Mucosa of descending colon (tissue), 3 donors: ENCODE results near the gene LGALS1. TPM values are rescaled to one million over a fixed set of nuclear protein-coding genes. Genes with fewer than 3 reads are reported as not detected.

Source experiments
- ATAC-seq: fragments of 200-7000 bp; cut with Tn5 transposase; one replicate; pipeline ENCODE4 v1.9.1; 2020; ENCODE audit warnings: mild to moderate bottlenecking, moderate library complexity
- DNase-seq, 3 donors: peaks; one replicate each; pipeline ENCODE4 v3.0.0-alpha.2; 2020
- H3K36me3 ChIP-seq: fragments of 200-600 bp; one replicate; pipeline ENCODE4 v1.8.0; 2021; ENCODE audit warnings: low read depth, mild to moderate bottlenecking
- H3K4me1 ChIP-seq: fragments of 200-600 bp; one replicate; pipeline ENCODE4 v1.8.0; 2021; ENCODE audit warnings: low read depth, mild to moderate bottlenecking
- H3K4me3 ChIP-seq: fragments of 200-600 bp; one replicate; pipeline ENCODE4 v1.8.0; 2021; ENCODE audit warnings: mild to moderate bottlenecking
- H3K9me3 ChIP-seq: fragments of 200-600 bp; one replicate; pipeline ENCODE4 v1.8.0; 2021; ENCODE audit warnings: mild to moderate bottlenecking
- intact Hi-C, 2 donors: fragments of 100-400 bp; cut with DNase I in 1 of 2; cut with micrococcal nuclease in 1 of 2; formaldehyde crosslinking; loops; one replicate each; pipeline versions ENCODE4 v1.11.0 to v1.11.1; 2022; cut with DNase I, micrococcal nuclease
- total RNA-seq, 3 donors: library from RNA; stranded (reverse); fragmentation: NEBNext Ultra II Directional in 2 of 3; extraction: Animal tissue kit (Norgen Biotek cat#: 25700) in 2 of 3; gene quantifications; one replicate each; pipeline versions ENCODE4 v1.2.1 to v1.2.4, GENCODE V29; 2021 to 2023
- TF ChIP-seq, protein P1 (sequence below): fragments of 200-600 bp; IDR thresholded peaks from one replicate; pipeline ENCODE4 v1.8.0; 2022; ENCODE audit warnings: antibody characterized with exemption, mild to moderate bottlenecking
- donor health status: DM: no; HTN: no; CAD: no; lungs with moderate emphysema.
- donor health status: DM: no; HTN: no; CAD: no.
- donor health status: DM: no; HTN: yes; CAD: no.

The LGALS1 gene
- total RNA-seq, 3 donors from 2014 or later = 54.6 to 376 (median 150) TPM

DNA sequence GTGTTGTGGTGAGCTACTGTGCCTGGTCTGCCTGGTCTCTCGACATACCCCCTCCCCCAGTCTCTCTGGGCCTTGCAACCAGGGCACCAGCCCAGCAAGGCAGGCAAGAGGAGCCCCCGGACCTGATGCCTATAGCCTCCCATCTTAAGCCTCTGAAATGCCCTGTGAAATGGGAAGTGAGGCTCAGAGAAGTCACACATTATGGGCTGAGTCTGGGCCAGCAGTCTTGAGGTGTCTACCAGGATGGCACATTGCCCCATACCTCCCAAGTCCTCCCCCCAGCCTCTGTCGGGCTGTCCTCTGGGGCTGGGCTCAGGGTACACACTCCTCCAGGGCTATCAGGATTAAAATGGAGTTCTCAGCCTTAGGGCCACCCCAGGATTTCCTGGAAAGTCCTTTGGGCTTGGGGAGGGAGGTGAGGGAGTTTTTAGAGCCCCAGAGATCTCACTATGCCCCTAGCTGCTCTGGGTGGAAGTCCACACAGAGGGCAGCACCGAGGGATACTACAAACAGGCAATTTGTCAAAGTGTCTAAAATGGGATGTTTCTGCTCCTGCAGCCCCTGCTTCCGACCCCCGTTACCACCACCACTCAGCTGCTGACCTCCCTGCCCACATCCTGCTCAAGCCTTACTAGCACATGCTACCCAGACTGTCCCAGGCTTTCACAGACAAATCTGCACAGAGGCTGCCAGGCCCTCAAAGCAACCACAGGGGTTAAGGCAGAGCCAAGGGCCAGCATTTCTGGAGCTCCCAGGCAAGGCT, 39.1 kb upstream of the LGALS1 start:
- DNase-seq (peak in 2 of 3 donors; percentile 62 to 80), ATAC-seq (no peak)
- no peaks in the 10 kb centered on the region for H3K9me3 ChIP-seq
- H3K4me1 ChIP-seq = peaks cover 67% of the 10 kb centered on the region
- intact Hi-C loops = no loop called here
- no peak overlapping the region for H3K4me3 ChIP-seq
- TF ChIP-seq, protein P1, sequence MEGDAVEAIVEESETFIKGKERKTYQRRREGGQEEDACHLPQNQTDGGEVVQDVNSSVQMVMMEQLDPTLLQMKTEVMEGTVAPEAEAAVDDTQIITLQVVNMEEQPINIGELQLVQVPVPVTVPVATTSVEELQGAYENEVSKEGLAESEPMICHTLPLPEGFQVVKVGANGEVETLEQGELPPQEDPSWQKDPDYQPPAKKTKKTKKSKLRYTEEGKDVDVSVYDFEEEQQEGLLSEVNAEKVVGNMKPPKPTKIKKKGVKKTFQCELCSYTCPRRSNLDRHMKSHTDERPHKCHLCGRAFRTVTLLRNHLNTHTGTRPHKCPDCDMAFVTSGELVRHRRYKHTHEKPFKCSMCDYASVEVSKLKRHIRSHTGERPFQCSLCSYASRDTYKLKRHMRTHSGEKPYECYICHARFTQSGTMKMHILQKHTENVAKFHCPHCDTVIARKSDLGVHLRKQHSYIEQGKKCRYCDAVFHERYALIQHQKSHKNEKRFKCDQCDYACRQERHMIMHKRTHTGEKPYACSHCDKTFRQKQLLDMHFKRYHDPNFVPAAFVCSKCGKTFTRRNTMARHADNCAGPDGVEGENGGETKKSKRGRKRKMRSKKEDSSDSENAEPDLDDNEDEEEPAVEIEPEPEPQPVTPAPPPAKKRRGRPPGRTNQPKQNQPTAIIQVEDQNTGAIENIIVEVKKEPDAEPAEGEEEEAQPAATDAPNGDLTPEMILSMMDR = no peak
- H3K36me3 ChIP-seq = no peaks in the 10 kb centered on the region

DNA sequence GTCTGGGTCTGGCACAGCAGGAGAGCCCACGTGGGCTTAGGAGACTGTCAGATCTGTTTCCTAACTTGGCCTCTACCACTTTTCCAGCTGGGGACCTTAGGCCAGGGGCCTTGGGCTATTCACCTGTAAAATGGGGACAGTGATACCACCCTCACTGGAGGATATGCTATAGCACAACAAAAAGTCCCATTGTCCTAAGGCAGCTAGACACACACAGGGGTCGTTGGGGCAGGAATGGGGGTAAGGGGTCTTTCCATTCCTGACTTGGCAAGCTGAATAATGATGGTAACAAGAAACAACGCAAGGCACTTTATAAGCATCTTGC, 38.5 kb upstream of the LGALS1 start:
- no peak overlapping the region for H3K4me3 ChIP-seq
- H3K9me3 ChIP-seq = no peaks in the 10 kb centered on the region
- H3K4me1 ChIP-seq = peaks cover 72% of the 10 kb centered on the region
- no peaks in the 10 kb centered on the region for H3K36me3 ChIP-seq
- DNase-seq (no peak), ATAC-seq (no peak)
- TF ChIP-seq, protein P1 = no peak
- intact Hi-C loops = no loop called here

DNA sequence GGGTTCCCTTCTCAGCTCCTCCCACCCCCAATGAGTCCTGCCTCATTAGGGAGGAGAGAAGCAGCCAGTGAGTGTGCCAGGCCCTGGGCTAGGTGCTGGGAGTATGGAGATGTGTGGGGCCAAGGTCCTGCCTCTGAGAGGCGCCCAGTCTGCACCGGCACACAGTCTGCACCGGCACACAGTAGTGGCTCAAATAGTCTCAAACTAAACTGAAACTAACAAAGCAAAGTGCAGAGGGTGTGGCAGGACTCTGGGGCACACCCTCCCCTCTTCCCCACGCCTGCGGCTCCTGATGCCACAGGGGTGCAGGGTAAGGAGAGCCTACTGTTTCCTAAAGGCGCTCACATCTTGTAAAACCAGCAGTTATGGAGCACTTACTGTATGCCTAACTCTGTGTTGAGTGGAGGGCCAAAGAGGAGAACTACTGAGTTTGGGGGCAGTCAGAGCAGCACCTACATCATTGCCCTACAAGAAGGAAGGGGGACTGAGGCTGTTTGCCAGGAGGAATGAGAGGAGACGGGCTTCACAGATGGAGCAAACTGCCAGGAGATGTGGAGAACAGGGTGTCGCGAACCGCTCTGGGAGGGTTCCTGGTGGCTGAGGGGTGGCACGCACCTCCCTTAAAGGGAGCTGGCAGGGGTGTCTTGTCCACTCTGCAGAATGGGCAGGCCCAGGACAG, 36.9 kb upstream of the LGALS1 start:
- DNase-seq = peak; percentile 80 to 89 (median 84)
- ATAC-seq = peak; percentile 65

DNA sequence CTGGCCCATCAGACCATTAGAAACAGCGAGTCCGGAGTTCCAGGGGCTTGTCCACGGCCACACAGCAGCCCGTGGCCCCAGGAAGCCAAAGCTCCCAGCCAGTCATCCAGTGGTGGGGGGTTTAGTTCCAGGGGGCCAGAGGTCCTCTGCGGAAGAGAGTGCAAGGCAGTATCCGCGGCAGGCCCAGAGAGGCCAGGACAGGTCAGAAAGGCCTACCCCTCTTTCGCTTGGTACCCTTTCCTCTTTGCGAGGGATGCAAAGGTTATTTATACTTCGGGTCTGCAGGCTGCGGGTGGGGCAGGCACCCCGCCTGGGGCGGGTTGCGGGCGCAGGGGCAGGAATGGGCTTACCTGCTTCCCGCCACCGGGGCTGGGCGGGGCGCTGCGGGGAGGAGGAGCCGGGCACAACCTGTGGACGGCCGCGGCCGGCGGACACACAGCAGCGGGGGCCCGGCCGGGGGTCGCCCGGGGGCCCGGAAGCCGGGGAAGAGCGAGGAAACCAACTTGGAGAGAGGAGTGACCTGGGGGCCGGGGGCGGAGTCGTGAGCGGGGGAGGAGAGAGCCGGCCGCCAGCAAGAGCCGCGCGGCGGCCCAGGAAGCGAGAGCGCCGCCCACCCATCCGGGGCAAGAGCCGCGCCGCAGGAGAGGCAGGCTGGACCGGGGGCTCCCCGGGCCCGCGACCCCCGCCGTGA, 36.2 kb upstream of the LGALS1 start, which contains the start of gene SH3BP1:
SH3BP1 (plus strand) TSS at position 600 of the 691 bp plus-strand sequence. CDS start 119 bp downstream, outside the sequence.
- peak; percentile 71 to 89 (median 88) for DNase-seq
- no peaks in the 10 kb centered on the region for H3K9me3 ChIP-seq
- H3K4me1 ChIP-seq = peaks cover 75% of the 10 kb centered on the region
- ATAC-seq = peak; percentile 49
- H3K36me3 ChIP-seq = no peaks in the 10 kb centered on the region
- TF ChIP-seq, protein P1 = no peak
- H3K4me3 ChIP-seq = peak within 1 kb of the TSS; percentile 65
- intact Hi-C loops = no loop called here

More for the DNA sequence above, 36.9 kb upstream of the LGALS1 start:
- Histone ChIP-seq H3K9me3 (no peaks in the 10 kb centered on the region), H3K4me1 (peaks cover 78% of the 10 kb centered on the region), H3K4me3 (no peak overlapping the region), H3K36me3 (no peaks in the 10 kb centered on the region)
- TF ChIP-seq, protein P1 = no peak
- intact Hi-C loops = no loop called here

DNA sequence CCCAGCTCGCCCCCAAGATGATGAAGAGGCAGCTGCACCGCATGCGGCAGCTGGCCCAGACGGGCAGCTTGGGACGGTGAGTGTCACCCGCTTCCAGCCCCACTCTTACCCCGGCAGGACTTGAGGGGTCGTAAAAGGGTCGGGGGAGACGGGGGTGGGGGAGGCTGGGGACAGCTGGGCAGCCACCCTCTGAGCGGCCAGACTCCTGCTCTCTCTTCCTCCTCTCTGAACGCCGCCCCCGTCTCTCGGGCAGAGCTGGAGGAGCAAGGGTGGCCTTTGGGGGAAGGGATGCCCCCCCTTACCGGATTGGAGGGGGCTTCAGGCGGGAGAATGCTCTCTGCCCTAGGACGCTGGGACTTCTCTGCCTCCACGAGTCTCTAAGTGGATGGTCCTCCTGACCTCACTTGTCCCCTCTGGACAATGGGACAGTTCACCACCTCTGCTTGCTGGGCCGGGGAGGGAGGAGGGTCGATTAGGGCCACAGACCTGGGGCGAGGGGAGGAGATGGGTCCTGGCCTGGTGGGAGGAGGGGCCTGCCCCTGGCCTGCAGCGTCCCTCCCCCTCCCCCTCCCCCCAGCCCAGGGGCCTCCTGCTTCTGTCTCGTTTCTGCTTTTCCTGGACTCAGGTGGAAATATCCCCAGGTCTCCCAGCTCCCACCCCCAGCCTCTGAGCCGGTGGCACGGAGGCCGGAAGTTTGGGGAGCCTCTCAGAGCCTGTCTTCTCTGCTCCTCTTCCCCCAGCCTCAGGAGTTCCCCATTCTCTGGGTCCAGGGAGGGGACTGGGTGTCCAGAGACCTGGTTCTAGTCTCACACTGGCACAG, 35.5 kb upstream of the LGALS1 start:
- intact Hi-C loops = loop anchor here (5.0 to 10.0 kb wide), 3 partner anchors 42 to 155 kb away; partner anchors contain the start of gene NOL12 (in 1 of the 2)
- no peaks in the 10 kb centered on the region for H3K9me3 ChIP-seq
- no peaks in the 10 kb centered on the region for H3K36me3 ChIP-seq
- TF ChIP-seq, protein P1 = no peak
- peak overlapping the region; percentile 65 for H3K4me3 ChIP-seq
- DNase-seq = peak in 1 of 3 donors; percentile 71
- H3K4me1 ChIP-seq = peaks cover 67% of the 10 kb centered on the region
- peak; percentile 2 for ATAC-seq
